Neural cell (in vitro differentiated cells): ENCODE measurements around the gene GRIA1. TPM values are rescaled to one million over a fixed set of nuclear protein-coding genes. Genes with fewer than 3 reads are reported as not detected.

ENCODE experiments used
- H2AFZ ChIP-seq: fragments of 200-600, 300-800 bp; sonication (generic), shearing (Covaris generic); 2 replicates; pipeline ENCODE4 v1.6.0; 2014; ENCODE audit warnings: low read depth, mild to moderate bottlenecking, antibody characterized with exemption, low read length, moderate library complexity
- H3F3A ChIP-seq: fragments of 200-600 bp; shearing (Covaris generic); 2 replicates; pipeline ENCODE4 v1.6.1; 2016; ENCODE audit warnings: mild to moderate bottlenecking, moderate library complexity, mixed read lengths, antibody characterized with exemption, low read length; ENCODE audit not compliant: insufficient read depth, poor library complexity, severe bottlenecking
- H3K27ac ChIP-seq: fragments of 200-600, 300-800 bp; sonication (generic), shearing (Covaris generic); 2 replicates; pipeline ENCODE4 v1.5.1; 2014; ENCODE audit warnings: mild to moderate bottlenecking, low read length, moderate library complexity
- H3K27me3 ChIP-seq: fragments of 300-800, 200-600 bp; sonication (generic), shearing (Covaris generic); 2 replicates; pipeline ENCODE4 v1.6.0; 2014; ENCODE audit warnings: mild to moderate bottlenecking, low read depth, low read length, moderate library complexity; ENCODE audit not compliant: insufficient read depth
- H3K36me3 ChIP-seq: fragments of 300-800, 200-600 bp; sonication (generic), shearing (Covaris generic); 2 replicates; pipeline ENCODE4 v1.5.1; 2014; ENCODE audit warnings: mild to moderate bottlenecking, antibody characterized with exemption, low read length, moderate library complexity; ENCODE audit not compliant: insufficient read depth
- H3K4me2 ChIP-seq: fragments of 300-800, 200-600 bp; sonication (generic), shearing (Covaris generic); 2 replicates; pipeline ENCODE4 v1.6.0; 2014; ENCODE audit warnings: mild to moderate bottlenecking, low read length
- H3K4me3 ChIP-seq: fragments of 300-800, 200-600 bp; sonication (generic), shearing (Covaris generic); 2 replicates; pipeline ENCODE4 v1.5.1; 2014; ENCODE audit warnings: mild to moderate bottlenecking, low read length, moderate library complexity
- H3K79me2 ChIP-seq: fragments of 200-600 bp; shearing (Covaris generic); replicated peaks from 2 replicates; pipeline ENCODE4 v1.6.0; 2014; ENCODE audit warnings: mild to moderate bottlenecking, low read length, moderate library complexity; ENCODE audit not compliant: insufficient read depth
- H3K9ac ChIP-seq: fragments of 300-800, 200-600 bp; sonication (generic), shearing (Covaris generic); 2 replicates; pipeline ENCODE4 v1.6.1; 2016; ENCODE audit warnings: mild to moderate bottlenecking, low read length, mixed read lengths
- H3K9me2 ChIP-seq: fragments of 200-600 bp; shearing (Covaris generic); 2 replicates; pipeline ENCODE4 v1.6.1; 2016; ENCODE audit warnings: mild to moderate bottlenecking, low read length, mixed read lengths; ENCODE audit not compliant: insufficient read depth
- H3K9me3 ChIP-seq: fragments of 200-600, 300-800 bp; sonication (generic), shearing (Covaris generic); 2 replicates; pipeline ENCODE4 v1.6.1; 2016; ENCODE audit warnings: mild to moderate bottlenecking, mixed run types, low read length, moderate library complexity, mixed read lengths
- H4K20me1 ChIP-seq: fragments of 200-600 bp; shearing (Covaris generic); 2 replicates; pipeline ENCODE4 v1.6.1; 2016; ENCODE audit warnings: mild to moderate bottlenecking, mixed run types; ENCODE audit not compliant: insufficient read depth
- CTCF ChIP-seq: fragments of 450-650 bp; IDR thresholded peaks from 2 replicates; pipeline ENCODE4 v1.5.1; 2014; ENCODE audit warnings: antibody characterized with exemption, mild to moderate bottlenecking, moderate library complexity; ENCODE audit not compliant: poor library complexity, severe bottlenecking
- EP300 ChIP-seq: fragments of 450-650 bp; conservative IDR thresholded peaks from 2 replicates; pipeline ENCODE4 v1.6.1; 2014; ENCODE audit warnings: antibody characterized with exemption, mild to moderate bottlenecking, moderate library complexity; ENCODE audit not compliant: poor library complexity, severe bottlenecking
- EZH2 ChIP-seq: fragments of 200-600, 300-800 bp; shearing (Covaris generic), sonication (generic); IDR thresholded peaks from 2 replicates; pipeline ENCODE4 v1.6.1; 2014; ENCODE audit warnings: antibody characterized with exemption, low read length, borderline replicate concordance, mild to moderate bottlenecking; ENCODE audit not compliant: insufficient read depth, poor library complexity, severe bottlenecking
- MXI1 ChIP-seq: fragments of 450-650 bp; conservative IDR thresholded peaks from 2 replicates; pipeline ENCODE4 v1.6.1; 2014; ENCODE audit warnings: antibody characterized with exemption, mild to moderate bottlenecking; ENCODE audit not compliant: poor library complexity, severe bottlenecking
- POLR2AphosphoS5 ChIP-seq: IDR thresholded peaks from 2 replicates; pipeline ENCODE4 v1.6.1; 2012
- RAD21 ChIP-seq: fragments of 450-650 bp; conservative IDR thresholded peaks from 2 replicates; pipeline ENCODE4 v1.6.1; 2014; ENCODE audit warnings: antibody characterized with exemption, mild to moderate bottlenecking, moderate library complexity
- REST ChIP-seq: IDR thresholded peaks from 2 replicates; pipeline ENCODE4 v1.6.1; 2012; ENCODE audit warnings: borderline replicate concordance
- SMC3 ChIP-seq: fragments of 450-650 bp; conservative IDR thresholded peaks from 2 replicates; pipeline ENCODE4 v1.6.1; 2014; ENCODE audit warnings: antibody characterized with exemption, mild to moderate bottlenecking, moderate library complexity; ENCODE audit not compliant: poor library complexity
- TAF1 ChIP-seq: IDR thresholded peaks from 2 replicates; pipeline ENCODE4 v1.6.1; 2012; ENCODE audit warnings: low read depth
- polyA plus RNA-seq: library from polyadenylated mRNA; depleted of rRNA; stranded (reverse); fragments of >200 nt; gene quantifications from 2 replicates; pipeline ENCODE4 v1.2.3, GENCODE V29; 2014

GRIA1 gene
- polyA plus RNA-seq, 1 donor from 2014 or later, result 59.6 TPM

GRCh38 chr5:153558957-153559356 is 68.5 kb downstream of the GRIA1 start:
- Histone ChIP-seq H3K4me3 (no peak overlapping the region), H3K9me3 (no peaks in the 10 kb centered on the region), H2AFZ (no peak overlapping the region), H3K27ac (no peak overlapping the region), H3K36me3 (no peaks in the 10 kb centered on the region), H3K9me2 (no peaks in the 10 kb centered on the region), H3K9ac (no peak overlapping the region), H3F3A (no peaks in the 10 kb centered on the region), H3K4me2 (no peak overlapping the region), H3K79me2 (no peaks in the 10 kb centered on the region), H4K20me1 (no peaks in the 10 kb centered on the region), H3K27me3 (no peaks in the 10 kb centered on the region)
- TF ChIP-seq MXI1 (no peak), SMC3 (no peak), POLR2AphosphoS5 (no peak), CTCF (no peak), EP300 (no peak), RAD21 (no peak), REST (no peak), TAF1 (no peak), EZH2 (no peak)

GRCh38 chr5:153559926-153560325 is 69.5 kb downstream of the GRIA1 start:
- Histone ChIP-seq H3K27me3 (no peaks in the 10 kb centered on the region), H3K4me2 (no peak overlapping the region), H2AFZ (no peak overlapping the region), H3K79me2 (no peaks in the 10 kb centered on the region), H3K27ac (no peak overlapping the region), H3K9me2 (no peaks in the 10 kb centered on the region), H3F3A (no peaks in the 10 kb centered on the region), H4K20me1 (no peaks in the 10 kb centered on the region), H3K36me3 (no peaks in the 10 kb centered on the region), H3K9ac (no peak overlapping the region), H3K9me3 (no peaks in the 10 kb centered on the region), H3K4me3 (no peak overlapping the region)
- TF ChIP-seq EP300 (no peak), EZH2 (no peak), SMC3 (no peak), CTCF (no peak), REST (no peak), TAF1 (no peak), POLR2AphosphoS5 (no peak), MXI1 (no peak), RAD21 (no peak)
